Measurements from ENCODE around the gene RASGRP1. TPM values are rescaled to one million over a fixed set of nuclear protein-coding genes. Genes with fewer than 3 reads are reported as not detected.

The RASGRP1 gene
- total and polyA plus RNA-seq, 10 of the 15 experiments (the other 5 are each of a cell fraction or from before 2014, with no cell fraction given): 5.6 to 234 (median 20.9) TPM

DNA sequence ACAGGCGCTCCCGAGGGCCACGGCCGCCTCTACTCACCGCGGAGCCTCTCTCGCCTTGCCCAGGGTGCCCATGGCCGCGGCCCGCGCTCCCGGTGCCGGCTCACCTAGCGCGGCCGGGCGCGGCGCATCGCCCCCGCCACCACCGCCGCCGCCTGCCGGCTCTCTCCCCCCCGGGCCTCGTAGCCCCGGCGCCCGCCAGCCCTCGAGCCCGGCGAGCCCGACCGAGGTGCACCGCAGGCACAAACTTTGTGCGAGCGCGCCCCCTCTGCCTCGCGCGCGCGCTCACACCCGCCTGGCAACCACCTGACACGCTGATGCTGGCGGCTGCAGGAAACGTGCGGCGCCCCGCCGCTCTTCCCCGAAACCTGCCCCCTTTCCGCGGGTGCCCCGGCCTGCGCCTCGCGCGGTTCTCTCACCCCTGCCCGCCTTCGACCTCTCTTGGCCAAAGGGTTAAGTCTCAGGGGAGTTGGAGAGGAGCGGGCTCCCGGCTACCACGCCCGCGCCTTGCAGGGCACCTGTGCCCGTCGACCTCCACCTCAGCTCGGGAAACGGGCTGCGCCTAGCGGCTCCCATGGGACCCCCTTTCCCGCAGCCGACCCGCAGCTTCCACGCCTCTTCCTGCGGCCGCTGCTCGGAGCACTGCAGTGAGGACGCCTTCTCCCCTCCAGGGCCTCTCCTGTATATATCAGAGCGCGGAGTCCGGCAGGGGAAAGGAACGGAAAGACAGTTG is at the start of gene RASGRP1 (continued):
- peak; percentile 37; the same call in 1 of the 2 replicates for TF ChIP-seq RAD21 (IDR thresholded peaks at IDR 0.05; ENCODE audit: insufficient read depth, low read depth, low read length)
- TF ChIP-seq RB1 (IDR thresholded peaks at IDR 0.05; ENCODE audit: borderline replicate concordance): no peak

DNA sequence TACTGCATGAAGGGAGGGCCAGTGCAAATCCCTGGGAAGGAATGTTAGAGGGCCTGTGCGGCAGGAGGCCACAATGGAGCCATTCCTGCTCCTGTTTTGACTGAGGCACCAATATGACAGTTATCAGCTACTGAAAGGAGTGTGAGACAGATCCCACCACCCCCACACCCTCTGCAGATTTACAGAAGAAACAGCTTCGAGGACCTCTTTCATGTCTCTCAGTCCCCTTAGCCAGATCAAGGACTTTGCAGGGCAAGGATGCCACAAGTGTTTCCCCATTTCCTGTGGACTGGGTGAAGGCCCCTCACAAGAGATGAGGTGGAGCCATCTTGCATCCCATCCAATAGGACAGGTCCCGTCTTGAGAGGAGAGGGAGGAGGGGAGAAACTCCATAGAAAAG is 48.5 kb upstream of the RASGRP1 start:
- ChIA-PET CTCF (interaction anchor here (0.5 to 1.4 kb wide), 8 partner anchors 14 to 77 kb away, joined by 3 read pairs; partner anchors contain the start of gene RASGRP1), SMC1A (ENCODE audit: uncharacterized antibody, unreplicated experiment) (interaction anchor here (1.3 to 42.6 kb wide), 6 partner anchors 8 to 83 kb away, joined by 3 to 1803 read pairs (median 19); no protein-coding TSS in a partner anchor), POLR2A (interaction anchor here (1.2 to 4.8 kb wide), 2 partner anchors 9 to 10 kb away, joined by 3 to 55 read pairs; no protein-coding TSS in a partner anchor), RAD21 (ENCODE audit: unreplicated experiment) (interaction anchor here (0.6 to 23.9 kb wide), 5 partner anchors 8 to 74 kb away, joined by 3 to 322 read pairs (median 8); partner anchors contain the start of gene RASGRP1)
- no TSS peak for BruUV-seq (replicated peaks)
- Histone ChIP-seq H2AFZ (ENCODE audit: control insufficient read depth, low read depth, low read length) (no peak overlapping the region), H3K4me3 (no peak overlapping the region), H3K27me3 (replicated peaks in 1 of 2; ENCODE audit: control insufficient read depth in 2 of 2, insufficient read depth in 2 of 2, low read length in 1 of 2) (no peaks in the 10 kb centered on the region), H3K9ac (ENCODE audit: control insufficient read depth, insufficient read depth, low read length) (no peak overlapping the region), H4K20me1 (ENCODE audit: control insufficient read depth, insufficient read depth) (no peaks in the 10 kb centered on the region), H3K4me1 (ENCODE audit: control insufficient read depth, insufficient read depth, low read length) (no peaks in the 10 kb centered on the region), H3K79me2 (ENCODE audit: control insufficient read depth, insufficient read depth, low read length) (no peaks in the 10 kb centered on the region), H3K27ac (ENCODE audit: control insufficient read depth, insufficient read depth) (no peak overlapping the region), H3K4me2 (ENCODE audit: control insufficient read depth, insufficient read depth) (no peak overlapping the region), H3K9me3 (replicated peaks; ENCODE audit: control insufficient read depth, insufficient read depth, low read length) (no peaks in the 10 kb centered on the region), H3K36me3 (ENCODE audit: control insufficient read depth in 2 of 2, insufficient read depth in 2 of 2, low read length in 1 of 2) (no peaks in the 10 kb centered on the region)
- 50% methylated on average over 3 of the region's 3 CpGs for WGBS (ENCODE audit: insufficient coverage, insufficient replicate concordance, low lambda C conversion rate, missing lambda C conversion rate)
- in situ Hi-C loops (cut with MboI) (no loop called here), intact Hi-C loops (cut with micrococcal nuclease; ENCODE audit: unreplicated experiment) (no loop called here)
- no peak for DNase-seq (ENCODE audit: low read depth, low spot score)
- ATAC-seq: no peak
- FAIRE-seq: no peak
- TF ChIP-seq FOXM1 (IDR thresholded peaks at IDR 0.05; ENCODE audit: low read depth, low read length) (no peak), SUZ12 (IDR thresholded peaks at IDR 0.05; ENCODE audit: unreplicated experiment) (no peak), MEF2A (IDR thresholded peaks at IDR 0.05; ENCODE audit: insufficient read depth, low read depth, low read length) (no peak), ZNF207 (IDR thresholded peaks at IDR 0.05; ENCODE audit: borderline replicate concordance) (no peak), SPI1 (IDR thresholded peaks at IDR 0.05; ENCODE audit: borderline replicate concordance, insufficient read depth, low read depth, low read length) (no peak), CHD2 (IDR thresholded peaks at IDR 0.05; ENCODE audit: borderline replicate concordance, low read depth, low read length) (no peak), CBX3 (IDR thresholded peaks at IDR 0.05; ENCODE audit: borderline replicate concordance, low read depth) (no peak), POLR2A (IDR thresholded peaks at IDR 0.05; ENCODE audit: low read depth, low read length) (no peak)
- TF ChIP-seq, protein P1, sequence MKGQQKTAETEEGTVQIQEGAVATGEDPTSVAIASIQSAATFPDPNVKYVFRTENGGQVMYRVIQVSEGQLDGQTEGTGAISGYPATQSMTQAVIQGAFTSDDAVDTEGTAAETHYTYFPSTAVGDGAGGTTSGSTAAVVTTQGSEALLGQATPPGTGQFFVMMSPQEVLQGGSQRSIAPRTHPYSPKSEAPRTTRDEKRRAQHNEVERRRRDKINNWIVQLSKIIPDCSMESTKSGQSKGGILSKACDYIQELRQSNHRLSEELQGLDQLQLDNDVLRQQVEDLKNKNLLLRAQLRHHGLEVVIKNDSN (IDR thresholded peaks at IDR 0.05; ENCODE audit: borderline replicate concordance, extremely low read length, insufficient read depth, low read depth, low read length): no peak
- TF ChIP-seq, protein P2, sequence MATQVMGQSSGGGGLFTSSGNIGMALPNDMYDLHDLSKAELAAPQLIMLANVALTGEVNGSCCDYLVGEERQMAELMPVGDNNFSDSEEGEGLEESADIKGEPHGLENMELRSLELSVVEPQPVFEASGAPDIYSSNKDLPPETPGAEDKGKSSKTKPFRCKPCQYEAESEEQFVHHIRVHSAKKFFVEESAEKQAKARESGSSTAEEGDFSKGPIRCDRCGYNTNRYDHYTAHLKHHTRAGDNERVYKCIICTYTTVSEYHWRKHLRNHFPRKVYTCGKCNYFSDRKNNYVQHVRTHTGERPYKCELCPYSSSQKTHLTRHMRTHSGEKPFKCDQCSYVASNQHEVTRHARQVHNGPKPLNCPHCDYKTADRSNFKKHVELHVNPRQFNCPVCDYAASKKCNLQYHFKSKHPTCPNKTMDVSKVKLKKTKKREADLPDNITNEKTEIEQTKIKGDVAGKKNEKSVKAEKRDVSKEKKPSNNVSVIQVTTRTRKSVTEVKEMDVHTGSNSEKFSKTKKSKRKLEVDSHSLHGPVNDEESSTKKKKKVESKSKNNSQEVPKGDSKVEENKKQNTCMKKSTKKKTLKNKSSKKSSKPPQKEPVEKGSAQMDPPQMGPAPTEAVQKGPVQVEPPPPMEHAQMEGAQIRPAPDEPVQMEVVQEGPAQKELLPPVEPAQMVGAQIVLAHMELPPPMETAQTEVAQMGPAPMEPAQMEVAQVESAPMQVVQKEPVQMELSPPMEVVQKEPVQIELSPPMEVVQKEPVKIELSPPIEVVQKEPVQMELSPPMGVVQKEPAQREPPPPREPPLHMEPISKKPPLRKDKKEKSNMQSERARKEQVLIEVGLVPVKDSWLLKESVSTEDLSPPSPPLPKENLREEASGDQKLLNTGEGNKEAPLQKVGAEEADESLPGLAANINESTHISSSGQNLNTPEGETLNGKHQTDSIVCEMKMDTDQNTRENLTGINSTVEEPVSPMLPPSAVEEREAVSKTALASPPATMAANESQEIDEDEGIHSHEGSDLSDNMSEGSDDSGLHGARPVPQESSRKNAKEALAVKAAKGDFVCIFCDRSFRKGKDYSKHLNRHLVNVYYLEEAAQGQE (IDR thresholded peaks at IDR 0.05; ENCODE audit: low read depth, low read length): no peak
- TF ChIP-seq, protein P3, sequence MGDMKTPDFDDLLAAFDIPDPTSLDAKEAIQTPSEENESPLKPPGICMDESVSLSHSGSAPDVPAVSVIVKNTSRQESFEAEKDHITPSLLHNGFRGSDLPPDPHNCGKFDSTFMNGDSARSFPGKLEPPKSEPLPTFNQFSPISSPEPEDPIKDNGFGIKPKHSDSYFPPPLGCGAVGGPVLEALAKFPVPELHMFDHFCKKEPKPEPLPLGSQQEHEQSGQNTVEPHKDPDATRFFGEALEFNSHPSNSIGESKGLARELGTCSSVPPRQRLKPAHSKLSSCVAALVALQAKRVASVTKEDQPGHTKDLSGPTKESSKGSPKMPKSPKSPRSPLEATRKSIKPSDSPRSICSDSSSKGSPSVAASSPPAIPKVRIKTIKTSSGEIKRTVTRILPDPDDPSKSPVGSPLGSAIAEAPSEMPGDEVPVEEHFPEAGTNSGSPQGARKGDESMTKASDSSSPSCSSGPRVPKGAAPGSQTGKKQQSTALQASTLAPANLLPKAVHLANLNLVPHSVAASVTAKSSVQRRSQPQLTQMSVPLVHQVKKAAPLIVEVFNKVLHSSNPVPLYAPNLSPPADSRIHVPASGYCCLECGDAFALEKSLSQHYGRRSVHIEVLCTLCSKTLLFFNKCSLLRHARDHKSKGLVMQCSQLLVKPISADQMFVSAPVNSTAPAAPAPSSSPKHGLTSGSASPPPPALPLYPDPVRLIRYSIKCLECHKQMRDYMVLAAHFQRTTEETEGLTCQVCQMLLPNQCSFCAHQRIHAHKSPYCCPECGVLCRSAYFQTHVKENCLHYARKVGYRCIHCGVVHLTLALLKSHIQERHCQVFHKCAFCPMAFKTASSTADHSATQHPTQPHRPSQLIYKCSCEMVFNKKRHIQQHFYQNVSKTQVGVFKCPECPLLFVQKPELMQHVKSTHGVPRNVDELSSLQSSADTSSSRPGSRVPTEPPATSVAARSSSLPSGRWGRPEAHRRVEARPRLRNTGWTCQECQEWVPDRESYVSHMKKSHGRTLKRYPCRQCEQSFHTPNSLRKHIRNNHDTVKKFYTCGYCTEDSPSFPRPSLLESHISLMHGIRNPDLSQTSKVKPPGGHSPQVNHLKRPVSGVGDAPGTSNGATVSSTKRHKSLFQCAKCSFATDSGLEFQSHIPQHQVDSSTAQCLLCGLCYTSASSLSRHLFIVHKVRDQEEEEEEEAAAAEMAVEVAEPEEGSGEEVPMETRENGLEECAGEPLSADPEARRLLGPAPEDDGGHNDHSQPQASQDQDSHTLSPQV (IDR thresholded peaks at IDR 0.05): no peak

Data from GM12878 (cell line).